ENCODE results near the gene TEAD4.

TEAD4 gene

DNA sequence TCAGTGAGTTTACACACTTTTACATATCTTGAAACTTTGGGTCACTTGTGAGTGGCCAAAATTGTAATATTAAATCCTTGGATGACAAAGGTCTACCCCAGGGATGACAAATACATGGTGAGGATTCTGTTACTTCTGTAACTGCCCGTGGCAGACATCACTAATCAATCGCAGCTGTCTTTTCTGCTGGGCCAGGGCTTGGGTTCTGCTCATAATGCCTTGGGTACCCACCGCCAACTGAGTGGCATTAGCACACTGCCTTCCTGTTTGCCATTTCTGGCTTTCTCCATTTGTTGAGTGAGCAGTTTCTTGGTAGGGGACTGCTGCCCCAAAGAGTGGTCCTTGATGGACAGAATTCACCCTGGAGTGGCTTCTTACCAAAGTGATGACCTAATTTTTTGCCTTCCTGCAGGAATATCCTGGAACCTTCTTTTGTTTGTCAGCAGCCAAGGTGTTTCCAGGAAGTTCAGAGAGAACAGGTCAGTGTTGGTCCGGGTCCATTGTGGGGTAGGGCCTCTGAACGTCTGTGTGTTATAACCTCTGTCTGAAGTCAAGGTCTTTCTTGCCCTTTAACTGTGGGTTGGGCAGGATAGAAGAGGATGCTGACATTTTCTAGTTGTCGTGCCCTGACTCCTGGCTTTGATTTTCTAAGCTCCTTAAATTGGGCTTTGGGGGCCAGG is 124.2 kb downstream of the TEAD4 start:
- Histone ChIP-seq H3K4me3 (ENCODE audit: low read length) (no peak overlapping the region), H3K9me3 (ENCODE audit: insufficient read depth, low read depth, low read length) (no peaks in the 10 kb centered on the region), H3K9ac (ENCODE audit: low read depth, low read length) (no peak overlapping the region), H3K27me3 (ENCODE audit: insufficient read depth, low read length) (no peaks in the 10 kb centered on the region), H3K36me3 (ENCODE audit: insufficient read depth, low read length) (no peaks in the 10 kb centered on the region), H3K4me1 (ENCODE audit: insufficient read depth, low read length) (peaks cover 22% of the 10 kb centered on the region), H3K27ac (ENCODE audit: low read depth, low read length) (no peak overlapping the region)
- WGBS, result 72% methylated on average over 6 of the region's 6 CpGs

- WGBS, result 40% methylated on average over 5 of the region's 5 CpGs
- no peaks in the 10 kb centered on the region for H3K27me3 ChIP-seq (ENCODE audit: insufficient read depth, low read length)
- H3K9me3 ChIP-seq (ENCODE audit: insufficient read depth, low read depth, low read length), result no peaks in the 10 kb centered on the region
- peaks cover 21% of the 10 kb centered on the region for H3K4me1 ChIP-seq (ENCODE audit: insufficient read depth, low read length)
- no peaks in the 10 kb centered on the region for H3K36me3 ChIP-seq (ENCODE audit: insufficient read depth, low read length)
- peak overlapping the region; percentile 69 for H3K27ac ChIP-seq (ENCODE audit: low read depth, low read length)
- peak overlapping the region; percentile 27; the same call in 1 of the 2 replicates for H3K9ac ChIP-seq (ENCODE audit: low read depth, low read length)
- no peak overlapping the region for H3K4me3 ChIP-seq (ENCODE audit: low read length)
Observed at GRCh38 chr12:3083921-3084347, 124.7 kb downstream of the TEAD4 start.

DNA sequence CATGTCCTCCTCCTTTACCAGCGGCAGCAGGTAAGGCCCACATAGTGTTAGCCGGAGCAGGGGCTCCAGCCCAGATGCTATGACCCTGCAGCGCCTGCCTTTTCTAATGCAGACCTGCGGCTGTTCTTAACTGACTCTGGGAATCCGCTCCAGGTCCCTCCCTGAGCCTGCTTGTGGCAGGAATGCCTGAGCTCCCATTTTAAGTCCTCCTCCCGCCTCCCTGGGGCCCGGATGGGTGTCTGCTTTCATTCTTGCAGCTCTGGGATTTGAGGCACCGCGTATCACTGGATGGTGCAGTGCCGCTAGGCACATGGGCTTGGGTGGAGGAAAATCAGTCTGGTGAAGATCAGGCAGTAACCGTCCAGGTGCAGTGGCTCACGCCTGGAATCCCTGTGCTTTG is 125.5 kb downstream of the TEAD4 start:
- WGBS, result 34% methylated on average over 12 of the region's 12 CpGs
- no peak overlapping the region for H3K4me3 ChIP-seq (ENCODE audit: low read length)
- no peak overlapping the region for H3K9ac ChIP-seq (ENCODE audit: low read depth, low read length)
- H3K36me3 ChIP-seq (ENCODE audit: insufficient read depth, low read length), result no peaks in the 10 kb centered on the region
- H3K27ac ChIP-seq (ENCODE audit: low read depth, low read length), result peak overlapping the region; percentile 69; the same call in 1 of the 2 replicates
- H3K9me3 ChIP-seq (ENCODE audit: insufficient read depth, low read depth, low read length), result no peaks in the 10 kb centered on the region
- no peaks in the 10 kb centered on the region for H3K27me3 ChIP-seq (ENCODE audit: insufficient read depth, low read length)
- H3K4me1 ChIP-seq (ENCODE audit: insufficient read depth, low read length), result peaks cover 21% of the 10 kb centered on the region

DNA sequence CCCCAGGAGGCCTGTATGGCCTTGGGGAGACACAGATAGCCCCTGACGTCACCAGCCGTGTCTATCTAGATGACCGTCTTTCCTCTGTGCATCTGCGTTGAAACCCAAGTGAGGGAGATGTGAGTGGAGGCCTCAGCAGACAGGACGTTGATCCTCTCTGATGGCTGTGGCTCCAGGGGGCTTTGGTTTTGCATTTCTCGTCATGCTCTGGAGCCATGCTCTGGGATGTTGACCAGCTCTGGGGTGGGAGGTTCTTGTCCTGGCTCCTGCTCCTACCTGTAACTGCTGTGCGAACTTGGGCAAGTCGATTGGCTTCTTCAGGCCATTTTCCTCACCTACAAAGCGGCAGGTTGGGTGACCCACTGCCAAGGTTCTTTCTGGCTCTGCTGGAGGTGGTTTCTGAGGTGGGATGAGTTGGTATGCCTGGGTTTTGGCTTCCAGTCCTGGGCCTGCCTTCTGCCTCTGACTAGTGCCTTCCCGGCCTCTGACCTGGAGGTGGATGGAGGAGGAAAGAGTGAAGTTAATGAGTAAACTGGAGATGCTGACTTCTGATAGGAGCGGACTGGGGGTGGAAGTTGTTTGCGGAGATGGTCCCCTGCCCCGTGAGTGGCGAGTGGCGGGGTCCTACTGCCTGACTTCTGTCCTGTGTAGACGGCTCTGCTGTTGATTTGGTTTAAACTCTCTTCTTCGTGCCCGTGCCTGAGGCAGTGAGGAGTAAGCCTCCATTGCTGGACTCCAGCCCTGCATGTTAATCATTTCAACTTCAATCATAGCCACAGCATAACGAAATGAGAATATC is 126.3 kb downstream of the TEAD4 start:
- WGBS, result 76% methylated on average over 19 of the region's 19 CpGs
- H3K9me3 ChIP-seq (ENCODE audit: insufficient read depth, low read depth, low read length), result no peaks in the 10 kb centered on the region
- no peak overlapping the region; the same call in 1 of the 2 replicates for H3K27ac ChIP-seq (ENCODE audit: low read depth, low read length)
- peaks cover 21% of the 10 kb centered on the region for H3K4me1 ChIP-seq (ENCODE audit: insufficient read depth, low read length)
- H3K36me3 ChIP-seq (ENCODE audit: insufficient read depth, low read length), result no peaks in the 10 kb centered on the region
- no peak overlapping the region for H3K4me3 ChIP-seq (ENCODE audit: low read length)
- no peaks in the 10 kb centered on the region for H3K27me3 ChIP-seq (ENCODE audit: insufficient read depth, low read length)
- no peak overlapping the region for H3K9ac ChIP-seq (ENCODE audit: low read depth, low read length)

DNA sequence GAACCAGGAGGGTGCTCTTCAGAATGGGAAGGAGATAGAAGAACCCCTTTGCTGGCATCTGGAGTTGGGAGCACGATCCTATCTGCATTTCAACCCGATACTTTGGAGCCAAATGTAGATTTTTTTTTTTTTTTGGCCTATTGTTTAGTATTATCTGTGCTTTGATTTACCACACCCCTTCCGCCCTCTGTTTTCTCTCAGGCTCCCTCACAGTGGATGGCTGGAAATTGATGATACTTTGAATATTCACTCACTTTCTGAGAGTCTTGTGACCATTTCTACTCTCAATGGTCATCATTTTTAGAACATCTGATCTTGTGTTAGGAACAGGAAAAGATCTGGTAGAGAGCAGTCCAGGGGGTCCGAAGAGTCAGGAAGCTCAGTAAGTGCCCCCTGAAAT is 127.0 kb downstream of the TEAD4 start:
- Histone ChIP-seq H3K4me1 (ENCODE audit: insufficient read depth, low read length) (peaks cover 26% of the 10 kb centered on the region), H3K9ac (ENCODE audit: low read depth, low read length) (no peak overlapping the region), H3K9me3 (ENCODE audit: insufficient read depth, low read depth, low read length) (no peaks in the 10 kb centered on the region), H3K27ac (ENCODE audit: low read depth, low read length) (no peak overlapping the region), H3K36me3 (ENCODE audit: insufficient read depth, low read length) (no peaks in the 10 kb centered on the region), H3K27me3 (ENCODE audit: insufficient read depth, low read length) (no peaks in the 10 kb centered on the region), H3K4me3 (ENCODE audit: low read length) (no peak overlapping the region)
- WGBS, result 85% methylated on average over 3 of the region's 4 CpGs

DNA sequence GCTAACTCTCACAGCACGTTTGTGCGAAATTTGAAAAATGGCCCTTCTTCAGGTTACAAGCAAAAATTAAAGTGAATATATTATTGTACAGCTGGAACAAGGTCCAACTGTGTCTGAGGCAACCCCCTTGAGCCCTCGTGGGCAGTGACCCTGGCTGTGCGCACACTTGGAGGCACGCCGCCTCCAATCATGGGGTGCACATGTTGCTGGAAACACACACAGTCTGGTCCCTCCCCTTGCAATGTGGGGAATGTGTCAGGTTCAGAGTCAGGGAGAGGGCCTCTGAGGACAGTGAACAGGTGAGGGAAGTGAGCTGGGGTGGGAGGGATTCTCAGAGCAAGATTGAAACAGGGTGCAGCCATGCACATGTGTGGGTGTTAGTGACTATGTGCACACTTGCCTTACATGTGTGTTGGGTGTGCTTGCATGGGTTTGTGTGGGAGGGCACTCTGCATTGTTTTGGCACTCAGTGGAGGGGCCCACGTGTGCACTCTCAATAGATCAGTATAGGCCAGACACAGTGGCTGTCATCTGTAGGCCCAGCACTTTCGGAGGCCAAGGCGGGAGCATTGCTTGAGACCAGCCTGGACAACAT is 127.6 kb downstream of the TEAD4 start:
- H3K4me1 ChIP-seq (ENCODE audit: insufficient read depth, low read length), result peaks cover 27% of the 10 kb centered on the region
- no peak overlapping the region for H3K9ac ChIP-seq (ENCODE audit: low read depth, low read length)
- no peak overlapping the region for H3K27ac ChIP-seq (ENCODE audit: low read depth, low read length)
- 93% methylated on average over 9 of the region's 9 CpGs for WGBS
- H3K9me3 ChIP-seq (ENCODE audit: insufficient read depth, low read depth, low read length), result no peaks in the 10 kb centered on the region
- H3K36me3 ChIP-seq (ENCODE audit: insufficient read depth, low read length), result no peaks in the 10 kb centered on the region
- no peaks in the 10 kb centered on the region for H3K27me3 ChIP-seq (ENCODE audit: insufficient read depth, low read length)
- H3K4me3 ChIP-seq (ENCODE audit: low read length), result no peak overlapping the region

DNA sequence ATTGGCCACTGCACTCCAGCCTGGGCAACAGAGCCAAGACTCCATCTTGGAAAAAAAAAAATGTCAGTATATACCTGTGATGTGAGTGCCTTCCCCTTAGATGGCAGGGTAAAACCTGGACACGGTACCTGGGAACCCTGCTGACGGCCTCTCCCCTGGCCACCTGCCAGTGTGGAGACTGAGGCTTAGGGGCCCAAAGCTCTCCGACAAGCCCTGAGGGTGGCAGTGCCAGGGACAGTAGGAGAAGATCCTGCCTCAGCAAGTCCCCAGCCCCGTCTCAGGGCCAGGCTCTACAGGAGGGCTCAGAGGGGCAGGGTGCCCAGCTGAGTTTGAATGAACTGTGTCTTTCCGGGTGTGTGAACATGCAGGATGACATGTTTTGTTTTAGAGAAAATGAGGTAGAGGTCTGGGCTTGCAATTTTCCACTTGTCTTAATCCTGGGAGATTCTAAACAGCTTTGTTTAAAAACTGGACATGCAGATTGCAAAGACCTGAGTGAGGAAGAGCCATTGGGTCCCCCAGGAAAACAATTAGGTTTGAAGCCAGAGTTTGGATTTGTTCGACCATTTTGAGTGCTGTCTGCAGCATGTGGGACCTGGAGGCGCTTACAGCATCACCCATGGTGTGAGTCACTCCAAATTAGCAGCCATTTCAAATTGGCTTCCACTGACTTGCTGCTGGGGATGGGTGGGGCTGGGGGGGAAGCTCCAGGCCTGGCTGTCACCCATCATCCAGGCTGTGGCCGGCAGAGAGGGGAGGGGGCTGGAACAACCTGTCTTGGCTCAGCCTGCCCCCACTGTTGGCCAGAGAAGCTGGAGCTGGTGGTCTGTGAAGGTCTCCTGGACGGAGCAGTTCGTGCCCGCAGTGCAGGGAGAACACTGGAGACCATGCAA is 128.8 kb downstream of the TEAD4 start:
- 91% methylated on average over 11 of the region's 11 CpGs for WGBS
- H3K36me3 ChIP-seq (ENCODE audit: insufficient read depth, low read length), result no peaks in the 10 kb centered on the region
- H3K4me1 ChIP-seq (ENCODE audit: insufficient read depth, low read length), result peaks cover 27% of the 10 kb centered on the region
- no peak overlapping the region for H3K9ac ChIP-seq (ENCODE audit: low read depth, low read length)
- H3K27ac ChIP-seq (ENCODE audit: low read depth, low read length), result no peak overlapping the region; the same call in 1 of the 2 replicates
- no peaks in the 10 kb centered on the region for H3K9me3 ChIP-seq (ENCODE audit: insufficient read depth, low read depth, low read length)
- no peaks in the 10 kb centered on the region for H3K27me3 ChIP-seq (ENCODE audit: insufficient read depth, low read length)
- H3K4me3 ChIP-seq (ENCODE audit: low read length), result no peak overlapping the region

DNA sequence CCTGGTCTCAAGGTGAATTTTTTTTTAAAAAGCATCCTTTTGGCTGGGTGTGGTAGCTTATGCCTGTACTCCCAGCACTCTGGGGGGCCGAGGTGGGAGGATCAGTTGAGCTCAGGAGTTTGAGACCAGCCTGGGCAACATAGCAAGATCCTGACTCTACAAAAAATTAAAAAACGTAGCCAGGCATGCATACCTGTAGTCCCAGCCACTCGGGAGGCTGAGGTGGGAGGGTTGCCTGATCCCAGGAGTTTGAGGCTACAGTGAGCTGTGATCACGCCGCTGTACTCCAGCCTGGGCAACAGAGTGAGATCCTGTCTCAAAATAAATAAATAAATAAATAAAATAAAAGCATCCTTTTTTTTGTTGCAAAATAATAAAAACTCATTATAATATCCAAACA is 130.4 kb downstream of the TEAD4 start:
- Histone ChIP-seq H3K9ac (ENCODE audit: low read depth, low read length) (no peak overlapping the region), H3K36me3 (ENCODE audit: insufficient read depth, low read length) (no peaks in the 10 kb centered on the region), H3K4me1 (ENCODE audit: insufficient read depth, low read length) (peaks cover 19% of the 10 kb centered on the region; the same call in 1 of the 2 replicates), H3K27ac (ENCODE audit: low read depth, low read length) (no peak overlapping the region), H3K4me3 (ENCODE audit: low read length) (no peak overlapping the region), H3K27me3 (ENCODE audit: insufficient read depth, low read length) (no peaks in the 10 kb centered on the region), H3K9me3 (ENCODE audit: insufficient read depth, low read depth, low read length) (no peaks in the 10 kb centered on the region)
- 93% methylated on average over 4 of the region's 5 CpGs for WGBS
